ENCODE measurements around the gene ERCC6L. TPM values are rescaled to one million over a fixed set of nuclear protein-coding genes. Genes with fewer than 3 reads are reported as not detected.

The ERCC6L gene
- polyA plus RNA-seq, 1 donor, result 1.6 TPM

- DNase-seq, result no peak
Observed at GRCh38 chrX:72159769-72160168, 79.1 kb downstream of the ERCC6L start.

GRCh38 chrX:72158773-72159172 lies 80.1 kb downstream of the ERCC6L start:
- DNase-seq, result no peak

Other genes with a start within 250 kb of the ERCC6L start
- 10.3 TPM for gene RTL5, start 107.1 kb downstream of the ERCC6L start, polyA plus RNA-seq (ENCODE audit: insufficient read length)
- gene PIN4, start 57.3 kb downstream of the ERCC6L start, polyA plus RNA-seq (ENCODE audit: insufficient read length), result 26.2 TPM
- gene RPS4X, start 38.2 kb upstream of the ERCC6L start, polyA plus RNA-seq (ENCODE audit: insufficient read length), result 1,768 TPM
- 13.1 TPM for gene CITED1, start 66.9 kb upstream of the ERCC6L start, polyA plus RNA-seq (ENCODE audit: insufficient read length)